ENCODE measurements around the gene APBA2. TPM values are rescaled to one million over a fixed set of nuclear protein-coding genes. Genes with fewer than 3 reads are reported as not detected.

Gene APBA2
- total and polyA plus RNA-seq, 7 donors, result 0.06 to 0.36 (median 0.08) TPM; not detected in 2

- 86 to 96% (median 88%) methylated on average over 2 of the region's 2 CpGs for WGBS, 3 donors
- no peak overlapping the region for H3K4me3 ChIP-seq
- no peaks in the 10 kb centered on the region for H3K4me1 ChIP-seq
- H3K27me3 ChIP-seq (ENCODE audit: insufficient read depth in 3 of 3, low read length in 2 of 3), result peaks cover 0 to 5% (median 0%) of the 10 kb centered on the region in 3 donors
- intact Hi-C loops (cut with DNase I), result no loop called here
- no peaks in the 10 kb centered on the region for H3K36me3 ChIP-seq (ENCODE audit: insufficient read depth in 1 of 2, low read depth in 1 of 2)
- no peak overlapping the region for H3K27ac ChIP-seq
- DNase-seq (no peak), ATAC-seq (no peak)
- TF ChIP-seq CTCF (IDR thresholded peaks at IDR 0.05), result no peak
- H3K9me3 ChIP-seq, result no peaks in the 10 kb centered on the region
Observed at GRCh38 chr15:28912422-28912821, 26.6 kb downstream of the APBA2 start.

- H3K4me1 ChIP-seq, result no peaks in the 10 kb centered on the region
- 68 to 83% (median 74%) methylated on average over 9 of the region's 9 CpGs for WGBS, 3 donors
- no peak overlapping the region for H3K27ac ChIP-seq
- H3K9me3 ChIP-seq, result no peaks in the 10 kb centered on the region
- intact Hi-C loops (cut with DNase I), result no loop called here
- no peaks in the 10 kb centered on the region for H3K36me3 ChIP-seq (ENCODE audit: insufficient read depth in 1 of 2, low read depth in 1 of 2)
- DNase-seq, result no peak
- ATAC-seq, result no peak
- no peak for TF ChIP-seq CTCF (IDR thresholded peaks at IDR 0.05)
- H3K4me3 ChIP-seq, result no peak overlapping the region
- H3K27me3 ChIP-seq (ENCODE audit: insufficient read depth in 3 of 3, low read length in 2 of 3), result peaks cover 0 to 5% (median 0%) of the 10 kb centered on the region in 3 donors
Observed at GRCh38 chr15:28913171-28913765, 27.5 kb downstream of the APBA2 start.

- WGBS, 3 donors, result 64 to 81% (median 80%) methylated on average over 3 of the region's 3 CpGs
- H3K4me3 ChIP-seq, result no peak overlapping the region
- DNase-seq (no peak), ATAC-seq (no peak)
- H3K27me3 ChIP-seq (ENCODE audit: insufficient read depth in 3 of 3, low read length in 2 of 3), result peaks cover 0 to 5% (median 0%) of the 10 kb centered on the region in 3 donors
- no peaks in the 10 kb centered on the region for H3K9me3 ChIP-seq
- H3K36me3 ChIP-seq (ENCODE audit: insufficient read depth in 1 of 2, low read depth in 1 of 2), result no peaks in the 10 kb centered on the region
- intact Hi-C loops (cut with DNase I), result no loop called here
- H3K4me1 ChIP-seq, result no peaks in the 10 kb centered on the region
- no peak overlapping the region for H3K27ac ChIP-seq
- TF ChIP-seq CTCF (IDR thresholded peaks at IDR 0.05), result no peak
Observed at GRCh38 chr15:28914046-28914445, 28.3 kb downstream of the APBA2 start.

- H3K4me1 ChIP-seq, result no peaks in the 10 kb centered on the region
- H3K9me3 ChIP-seq, result no peaks in the 10 kb centered on the region
- intact Hi-C loops (cut with DNase I), result no loop called here
- TF ChIP-seq CTCF (IDR thresholded peaks at IDR 0.05), result no peak
- H3K4me3 ChIP-seq, result no peak overlapping the region
- H3K27ac ChIP-seq, result no peak overlapping the region
- 57 to 60% (median 58%) methylated on average over 18 of the region's 18 CpGs for WGBS, 3 donors
- H3K36me3 ChIP-seq (ENCODE audit: insufficient read depth in 1 of 2, low read depth in 1 of 2), result no peaks in the 10 kb centered on the region
- ATAC-seq (no peak), DNase-seq (no peak)
- H3K27me3 ChIP-seq (ENCODE audit: insufficient read depth in 3 of 3, low read length in 2 of 3), result peaks cover 0 to 5% (median 0%) of the 10 kb centered on the region in 3 donors
Observed at GRCh38 chr15:28914483-28915023, 28.8 kb downstream of the APBA2 start.

Measured in psoas muscle (tissue), 8 donors.